Eye (tissue), 1 donor: ENCODE measurements around the gene HDGF.
A peak's percentile ranks its signal among the peaks of the same experiment; 100 is the strongest.

Experiments
- DNase-seq: peaks from one replicate; pipeline ENCODE4 v3.0.0-alpha.2; 2015

Gene HDGF

GRCh38 chr1:156751451-156751756 is at the start of gene HDGF:
HDGF (minus strand) TSS chr1:156751675; CDS start chr1:156751429, 246 bp downstream.
- DNase-seq = no peak

- peak; percentile 82 for DNase-seq
Measured at GRCh38 chr1:156797212-156797871, 45.9 kb upstream of the HDGF start.

GRCh38 chr1:156796340-156797097 is 45.0 kb upstream of the HDGF start:
- DNase-seq = no peak

GRCh38 chr1:156795787-156796186 is 44.3 kb upstream of the HDGF start:
- no peak for DNase-seq

- no peak for DNase-seq
Measured at GRCh38 chr1:156795374-156795733, 43.9 kb upstream of the HDGF start.

- DNase-seq = no peak
Measured at GRCh38 chr1:156794506-156795373, 43.3 kb upstream of the HDGF start.

- no peak for DNase-seq
Measured at GRCh38 chr1:156789621-156790318, 38.3 kb upstream of the HDGF start.

GRCh38 chr1:156788136-156788535 is 36.7 kb upstream of the HDGF start:
- no peak for DNase-seq

- DNase-seq = no peak
Measured at GRCh38 chr1:156786640-156787039, 35.2 kb upstream of the HDGF start.

GRCh38 chr1:156785458-156785857 is 34.0 kb upstream of the HDGF start:
- DNase-seq = no peak

- no peak for DNase-seq
Measured at GRCh38 chr1:156781585-156782186, 30.2 kb upstream of the HDGF start.

GRCh38 chr1:156777573-156777972 is 26.1 kb upstream of the HDGF start:
- DNase-seq = no peak

GRCh38 chr1:156776942-156777341 is 25.5 kb upstream of the HDGF start:
- DNase-seq = no peak

- no peak for DNase-seq
Measured at GRCh38 chr1:156775799-156776198, 24.3 kb upstream of the HDGF start.

- no peak for DNase-seq
Measured at GRCh38 chr1:156773607-156774006, 22.1 kb upstream of the HDGF start.

- DNase-seq = peak; percentile 59
Measured at GRCh38 chr1:156772728-156773497, 21.4 kb upstream of the HDGF start.

GRCh38 chr1:156772222-156772621 is 20.7 kb upstream of the HDGF start:
- no peak for DNase-seq

GRCh38 chr1:156768610-156769295 is 17.3 kb upstream of the HDGF start:
- DNase-seq = no peak

GRCh38 chr1:156767879-156768604 is 16.6 kb upstream of the HDGF start:
- no peak for DNase-seq

- peak; percentile 100 for DNase-seq
Measured at GRCh38 chr1:156767101-156767878, 15.8 kb upstream of the HDGF start, which contains the start of gene PRCC. PRCC (plus strand) TSS chr1:156767535; CDS start chr1:156767772, 237 bp downstream.
